Neural cell (in vitro differentiated cells): ENCODE data around the gene DISP2. TPM values are rescaled to one million over a fixed set of nuclear protein-coding genes. Genes with fewer than 3 reads are reported as not detected.
A peak's percentile ranks its signal among the peaks of the same experiment; 100 is the strongest.

Source experiments
- H2AFZ ChIP-seq: fragments of 200-600, 300-800 bp; sonication (generic), shearing (Covaris generic); 2 replicates; pipeline ENCODE4 v1.6.0; 2014; ENCODE audit warnings: low read depth, mild to moderate bottlenecking, antibody characterized with exemption, low read length, moderate library complexity
- H3F3A ChIP-seq: fragments of 200-600 bp; shearing (Covaris generic); 2 replicates; pipeline ENCODE4 v1.6.1; 2016; ENCODE audit warnings: mild to moderate bottlenecking, moderate library complexity, mixed read lengths, antibody characterized with exemption, low read length; ENCODE audit not compliant: insufficient read depth, poor library complexity, severe bottlenecking
- H3K27ac ChIP-seq: fragments of 200-600, 300-800 bp; sonication (generic), shearing (Covaris generic); 2 replicates; pipeline ENCODE4 v1.5.1; 2014; ENCODE audit warnings: mild to moderate bottlenecking, low read length, moderate library complexity
- H3K27me3 ChIP-seq: fragments of 300-800, 200-600 bp; sonication (generic), shearing (Covaris generic); 2 replicates; pipeline ENCODE4 v1.6.0; 2014; ENCODE audit warnings: mild to moderate bottlenecking, low read depth, low read length, moderate library complexity; ENCODE audit not compliant: insufficient read depth
- H3K36me3 ChIP-seq: fragments of 300-800, 200-600 bp; sonication (generic), shearing (Covaris generic); 2 replicates; pipeline ENCODE4 v1.5.1; 2014; ENCODE audit warnings: mild to moderate bottlenecking, antibody characterized with exemption, low read length, moderate library complexity; ENCODE audit not compliant: insufficient read depth
- H3K4me2 ChIP-seq: fragments of 300-800, 200-600 bp; sonication (generic), shearing (Covaris generic); 2 replicates; pipeline ENCODE4 v1.6.0; 2014; ENCODE audit warnings: mild to moderate bottlenecking, low read length
- H3K4me3 ChIP-seq: fragments of 300-800, 200-600 bp; sonication (generic), shearing (Covaris generic); 2 replicates; pipeline ENCODE4 v1.5.1; 2014; ENCODE audit warnings: mild to moderate bottlenecking, low read length, moderate library complexity
- H3K79me2 ChIP-seq: fragments of 200-600 bp; shearing (Covaris generic); replicated peaks from 2 replicates; pipeline ENCODE4 v1.6.0; 2014; ENCODE audit warnings: mild to moderate bottlenecking, low read length, moderate library complexity; ENCODE audit not compliant: insufficient read depth
- H3K9ac ChIP-seq: fragments of 300-800, 200-600 bp; sonication (generic), shearing (Covaris generic); 2 replicates; pipeline ENCODE4 v1.6.1; 2016; ENCODE audit warnings: mild to moderate bottlenecking, low read length, mixed read lengths
- H3K9me2 ChIP-seq: fragments of 200-600 bp; shearing (Covaris generic); 2 replicates; pipeline ENCODE4 v1.6.1; 2016; ENCODE audit warnings: mild to moderate bottlenecking, low read length, mixed read lengths; ENCODE audit not compliant: insufficient read depth
- H3K9me3 ChIP-seq: fragments of 200-600, 300-800 bp; sonication (generic), shearing (Covaris generic); 2 replicates; pipeline ENCODE4 v1.6.1; 2016; ENCODE audit warnings: mild to moderate bottlenecking, mixed run types, low read length, moderate library complexity, mixed read lengths
- H4K20me1 ChIP-seq: fragments of 200-600 bp; shearing (Covaris generic); 2 replicates; pipeline ENCODE4 v1.6.1; 2016; ENCODE audit warnings: mild to moderate bottlenecking, mixed run types; ENCODE audit not compliant: insufficient read depth
- EP300 ChIP-seq: fragments of 450-650 bp; conservative IDR thresholded peaks from 2 replicates; pipeline ENCODE4 v1.6.1; 2014; ENCODE audit warnings: antibody characterized with exemption, mild to moderate bottlenecking, moderate library complexity; ENCODE audit not compliant: poor library complexity, severe bottlenecking
- EZH2 ChIP-seq: fragments of 200-600, 300-800 bp; shearing (Covaris generic), sonication (generic); IDR thresholded peaks from 2 replicates; pipeline ENCODE4 v1.6.1; 2014; ENCODE audit warnings: antibody characterized with exemption, low read length, borderline replicate concordance, mild to moderate bottlenecking; ENCODE audit not compliant: insufficient read depth, poor library complexity, severe bottlenecking
- MXI1 ChIP-seq: fragments of 450-650 bp; conservative IDR thresholded peaks from 2 replicates; pipeline ENCODE4 v1.6.1; 2014; ENCODE audit warnings: antibody characterized with exemption, mild to moderate bottlenecking; ENCODE audit not compliant: poor library complexity, severe bottlenecking
- POLR2AphosphoS5 ChIP-seq: IDR thresholded peaks from 2 replicates; pipeline ENCODE4 v1.6.1; 2012
- RAD21 ChIP-seq: fragments of 450-650 bp; conservative IDR thresholded peaks from 2 replicates; pipeline ENCODE4 v1.6.1; 2014; ENCODE audit warnings: antibody characterized with exemption, mild to moderate bottlenecking, moderate library complexity
- SMC3 ChIP-seq: fragments of 450-650 bp; conservative IDR thresholded peaks from 2 replicates; pipeline ENCODE4 v1.6.1; 2014; ENCODE audit warnings: antibody characterized with exemption, mild to moderate bottlenecking, moderate library complexity; ENCODE audit not compliant: poor library complexity
- TAF1 ChIP-seq: IDR thresholded peaks from 2 replicates; pipeline ENCODE4 v1.6.1; 2012; ENCODE audit warnings: low read depth
- polyA plus RNA-seq: library from polyadenylated mRNA; depleted of rRNA; stranded (reverse); fragments of >200 nt; gene quantifications from 2 replicates; pipeline ENCODE4 v1.2.3, GENCODE V29; 2014
- TF ChIP-seq, protein P1 (sequence below): IDR thresholded peaks from 2 replicates; pipeline ENCODE4 v1.6.1; 2012; ENCODE audit warnings: borderline replicate concordance
- TF ChIP-seq, protein P2 (sequence below): fragments of 450-650 bp; IDR thresholded peaks from 2 replicates; pipeline ENCODE4 v1.5.1; 2014; ENCODE audit warnings: antibody characterized with exemption, mild to moderate bottlenecking, moderate library complexity; ENCODE audit not compliant: poor library complexity, severe bottlenecking

DISP2 gene
- polyA plus RNA-seq, 1 donor from 2014 or later = 26.0 TPM

DNA sequence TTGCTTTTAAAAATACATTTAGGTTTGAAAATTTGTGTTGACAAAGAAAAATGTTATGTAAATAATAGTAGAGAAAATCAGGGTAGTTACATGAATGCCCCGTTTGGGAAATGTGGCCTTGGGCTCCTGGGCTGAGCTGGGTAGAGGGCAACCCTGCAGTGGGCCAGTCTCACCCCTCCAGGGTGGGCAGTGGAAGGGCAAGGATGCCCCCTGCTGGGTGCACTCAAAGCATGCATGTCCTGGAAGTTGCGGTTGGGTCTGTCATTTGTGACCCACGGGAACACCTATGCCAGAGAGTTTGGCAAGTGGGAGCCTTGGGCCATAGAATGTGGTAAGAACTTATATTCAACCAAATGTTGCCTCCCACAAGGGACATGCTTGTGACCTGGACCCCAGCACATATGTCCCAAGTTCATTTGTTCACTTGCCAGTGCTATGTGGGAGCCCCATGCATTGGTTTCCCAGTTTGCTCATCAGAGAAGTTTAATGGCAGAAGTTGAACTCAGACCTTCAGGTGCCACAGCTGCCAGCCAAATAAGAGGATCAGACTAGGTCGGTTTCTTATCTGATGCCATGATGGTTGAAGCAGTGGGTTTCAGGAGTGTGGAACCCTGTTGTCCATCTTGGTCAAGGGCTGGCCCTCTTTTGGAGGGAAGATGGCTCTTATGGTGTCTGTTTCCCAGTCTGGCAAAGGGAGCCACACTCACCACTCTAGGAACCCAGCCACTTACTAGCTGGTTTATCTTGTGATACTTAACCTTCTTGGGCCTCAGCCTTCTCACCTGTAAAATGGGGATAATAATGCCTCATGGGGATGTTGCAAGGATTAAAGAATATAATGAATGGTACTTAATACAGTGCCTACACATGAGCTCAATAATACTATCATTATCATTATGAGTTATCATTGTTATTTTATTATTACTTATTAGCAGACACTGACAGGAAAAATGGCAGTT, 47.7 kb upstream of the DISP2 start:
- H3K27ac ChIP-seq = no peak overlapping the region
- no peak overlapping the region for H3K4me3 ChIP-seq
- H3K27me3 ChIP-seq = no peaks in the 10 kb centered on the region
- H4K20me1 ChIP-seq = no peaks in the 10 kb centered on the region
- TF ChIP-seq RAD21 (peak; percentile 87), SMC3 (peak; percentile 91)
- TF ChIP-seq, protein P1, sequence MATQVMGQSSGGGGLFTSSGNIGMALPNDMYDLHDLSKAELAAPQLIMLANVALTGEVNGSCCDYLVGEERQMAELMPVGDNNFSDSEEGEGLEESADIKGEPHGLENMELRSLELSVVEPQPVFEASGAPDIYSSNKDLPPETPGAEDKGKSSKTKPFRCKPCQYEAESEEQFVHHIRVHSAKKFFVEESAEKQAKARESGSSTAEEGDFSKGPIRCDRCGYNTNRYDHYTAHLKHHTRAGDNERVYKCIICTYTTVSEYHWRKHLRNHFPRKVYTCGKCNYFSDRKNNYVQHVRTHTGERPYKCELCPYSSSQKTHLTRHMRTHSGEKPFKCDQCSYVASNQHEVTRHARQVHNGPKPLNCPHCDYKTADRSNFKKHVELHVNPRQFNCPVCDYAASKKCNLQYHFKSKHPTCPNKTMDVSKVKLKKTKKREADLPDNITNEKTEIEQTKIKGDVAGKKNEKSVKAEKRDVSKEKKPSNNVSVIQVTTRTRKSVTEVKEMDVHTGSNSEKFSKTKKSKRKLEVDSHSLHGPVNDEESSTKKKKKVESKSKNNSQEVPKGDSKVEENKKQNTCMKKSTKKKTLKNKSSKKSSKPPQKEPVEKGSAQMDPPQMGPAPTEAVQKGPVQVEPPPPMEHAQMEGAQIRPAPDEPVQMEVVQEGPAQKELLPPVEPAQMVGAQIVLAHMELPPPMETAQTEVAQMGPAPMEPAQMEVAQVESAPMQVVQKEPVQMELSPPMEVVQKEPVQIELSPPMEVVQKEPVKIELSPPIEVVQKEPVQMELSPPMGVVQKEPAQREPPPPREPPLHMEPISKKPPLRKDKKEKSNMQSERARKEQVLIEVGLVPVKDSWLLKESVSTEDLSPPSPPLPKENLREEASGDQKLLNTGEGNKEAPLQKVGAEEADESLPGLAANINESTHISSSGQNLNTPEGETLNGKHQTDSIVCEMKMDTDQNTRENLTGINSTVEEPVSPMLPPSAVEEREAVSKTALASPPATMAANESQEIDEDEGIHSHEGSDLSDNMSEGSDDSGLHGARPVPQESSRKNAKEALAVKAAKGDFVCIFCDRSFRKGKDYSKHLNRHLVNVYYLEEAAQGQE = no peak
- TF ChIP-seq, protein P2, sequence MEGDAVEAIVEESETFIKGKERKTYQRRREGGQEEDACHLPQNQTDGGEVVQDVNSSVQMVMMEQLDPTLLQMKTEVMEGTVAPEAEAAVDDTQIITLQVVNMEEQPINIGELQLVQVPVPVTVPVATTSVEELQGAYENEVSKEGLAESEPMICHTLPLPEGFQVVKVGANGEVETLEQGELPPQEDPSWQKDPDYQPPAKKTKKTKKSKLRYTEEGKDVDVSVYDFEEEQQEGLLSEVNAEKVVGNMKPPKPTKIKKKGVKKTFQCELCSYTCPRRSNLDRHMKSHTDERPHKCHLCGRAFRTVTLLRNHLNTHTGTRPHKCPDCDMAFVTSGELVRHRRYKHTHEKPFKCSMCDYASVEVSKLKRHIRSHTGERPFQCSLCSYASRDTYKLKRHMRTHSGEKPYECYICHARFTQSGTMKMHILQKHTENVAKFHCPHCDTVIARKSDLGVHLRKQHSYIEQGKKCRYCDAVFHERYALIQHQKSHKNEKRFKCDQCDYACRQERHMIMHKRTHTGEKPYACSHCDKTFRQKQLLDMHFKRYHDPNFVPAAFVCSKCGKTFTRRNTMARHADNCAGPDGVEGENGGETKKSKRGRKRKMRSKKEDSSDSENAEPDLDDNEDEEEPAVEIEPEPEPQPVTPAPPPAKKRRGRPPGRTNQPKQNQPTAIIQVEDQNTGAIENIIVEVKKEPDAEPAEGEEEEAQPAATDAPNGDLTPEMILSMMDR = peak; percentile 77
- no peak overlapping the region for H3K9ac ChIP-seq
- no peaks in the 10 kb centered on the region for H3K9me3 ChIP-seq
- H2AFZ ChIP-seq = no peak overlapping the region
- no peaks in the 10 kb centered on the region for H3K79me2 ChIP-seq
- H3K4me2 ChIP-seq = no peak overlapping the region
- no peaks in the 10 kb centered on the region for H3K9me2 ChIP-seq
- H3K36me3 ChIP-seq = no peaks in the 10 kb centered on the region
- H3F3A ChIP-seq = no peaks in the 10 kb centered on the region

DNA sequence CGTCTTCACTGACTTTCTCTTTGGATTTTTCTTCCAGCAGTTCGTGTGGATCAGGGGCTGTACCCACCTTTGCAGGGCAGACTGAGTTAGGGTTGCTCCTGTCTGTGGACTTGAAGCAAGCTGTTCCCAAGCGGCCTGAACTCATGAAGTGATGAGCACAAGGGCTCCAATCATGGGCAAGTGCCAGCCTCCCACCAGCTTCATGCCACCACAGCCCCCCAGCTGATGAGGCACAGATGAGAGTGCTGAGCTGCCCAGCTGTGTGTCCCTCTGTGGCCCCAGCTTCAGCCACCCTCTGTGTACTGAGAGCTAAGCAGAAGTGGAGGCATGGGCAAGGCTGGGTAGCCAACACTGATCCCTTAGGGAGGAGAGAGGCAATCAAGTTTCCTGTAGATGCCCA, 47.0 kb upstream of the DISP2 start:
- TF ChIP-seq POLR2AphosphoS5 (no peak), EP300 (no peak), TAF1 (no peak), RAD21 (no peak), EZH2 (no peak), MXI1 (no peak), SMC3 (no peak)
- TF ChIP-seq, protein P1 = no peak
- TF ChIP-seq, protein P2 = no peak
- no peak overlapping the region for H3K4me3 ChIP-seq

More for the DNA sequence above, 47.0 kb upstream of the DISP2 start:
- no peak overlapping the region for H3K27ac ChIP-seq
- H3K9me3 ChIP-seq = no peaks in the 10 kb centered on the region
- H2AFZ ChIP-seq = no peak overlapping the region
- H3F3A ChIP-seq = no peaks in the 10 kb centered on the region
- H3K79me2 ChIP-seq = no peaks in the 10 kb centered on the region
- no peaks in the 10 kb centered on the region for H3K27me3 ChIP-seq
- H3K36me3 ChIP-seq = no peaks in the 10 kb centered on the region
- no peak overlapping the region for H3K9ac ChIP-seq
- H3K4me2 ChIP-seq = no peak overlapping the region
- no peaks in the 10 kb centered on the region for H4K20me1 ChIP-seq
- H3K9me2 ChIP-seq = no peaks in the 10 kb centered on the region
